Left lung (tissue), 10 donors: ENCODE measurements around the gene SFT2D2. TPM values are rescaled to one million over a fixed set of nuclear protein-coding genes. Genes with fewer than 3 reads are reported as not detected.

Experiments used
- ATAC-seq: fragments of 200-7000 bp; cut with Tn5 transposase; one replicate; pipeline ENCODE4 v1.9.1; 2020; ENCODE audit warnings: moderate library complexity
- DNase-seq, 4 donors: peaks; one replicate each; pipeline ENCODE4 v3.0.0-alpha.2; 2013 to 2020
- H3K27ac ChIP-seq, 2 donors: fragments of 200-600 bp; sonication (generic) in 1 of 2; one replicate each; pipeline versions ENCODE4 v1.5.0 to v1.8.0; 2020 to 2021
- H3K27me3 ChIP-seq, 2 donors: fragments of 200-600 bp; sonication (generic) in 1 of 2; one replicate each; pipeline versions ENCODE4 v1.5.0 to v1.8.0; 2020 to 2021
- H3K36me3 ChIP-seq, 2 donors: fragments of 200-600 bp; sonication (generic) in 1 of 2; one replicate each; pipeline versions ENCODE4 v1.5.0 to v1.8.0; 2020 to 2021
- H3K4me1 ChIP-seq, 2 donors: fragments of 200-600 bp; one replicate each; pipeline ENCODE4 v1.8.0; 2021
- H3K4me3 ChIP-seq, 2 donors: fragments of 200-600 bp; sonication (generic) in 1 of 2; one replicate each; pipeline versions ENCODE4 v1.5.0 to v1.8.0; 2020 to 2021; ENCODE audit warnings: mild to moderate bottlenecking in 1 of 2
- H3K9me3 ChIP-seq, 2 donors: fragments of 200-600 bp; sonication (generic) in 1 of 2; one replicate each; pipeline versions ENCODE4 v1.5.0 to v1.8.0; 2020 to 2021
- intact Hi-C, 2 donors: fragments of 100-400 bp; cut with DNase I; formaldehyde crosslinking; loops; one replicate each; pipeline versions ENCODE4 v1.11.2 to v1.14.2; 2022
- polyA plus RNA-seq, 6 donors: library from polyadenylated mRNA; unstranded; fragments of 120-200 nt; gene quantifications; one replicate each; pipeline ENCODE4 v1.2.1, GENCODE V29; 2013; ENCODE audit not compliant: insufficient read length in 6 of 6
- total RNA-seq, 2 donors: library from RNA; stranded (reverse); fragmentation: NEBNext Ultra II Directional; extraction: Animal tissue kit (Norgen Biotek cat#: 25700); gene quantifications; one replicate each; pipeline ENCODE4 v1.2.1, GENCODE V29; 2021
- TF ChIP-seq, protein P1 (sequence below), 2 donors: fragments of 200-600 bp; sonication (generic) in 1 of 2; IDR thresholded peaks; one replicate each; pipeline versions ENCODE4 v1.5.0 to v1.8.0; 2021; ENCODE audit warnings: antibody characterized with exemption in 2 of 2
- donor health status: DM: no; HTN: yes; CAD: no.
- donor health status: DM: no; HTN: no; CAD: no.

Gene SFT2D2
- total and polyA plus RNA-seq, 8 donors: 21.2 to 85.9 (median 23.8) TPM

GRCh38 chr1:168297019-168297730, 71.4 kb downstream of the SFT2D2 start:
- Histone ChIP-seq H3K4me3 (no peak overlapping the region), H3K27ac (no peak overlapping the region), H3K4me1 (no peaks in the 10 kb centered on the region), H3K36me3 (no peaks in the 10 kb centered on the region), H3K27me3 (no peaks in the 10 kb centered on the region), H3K9me3 (no peaks in the 10 kb centered on the region)
- TF ChIP-seq, protein P1, sequence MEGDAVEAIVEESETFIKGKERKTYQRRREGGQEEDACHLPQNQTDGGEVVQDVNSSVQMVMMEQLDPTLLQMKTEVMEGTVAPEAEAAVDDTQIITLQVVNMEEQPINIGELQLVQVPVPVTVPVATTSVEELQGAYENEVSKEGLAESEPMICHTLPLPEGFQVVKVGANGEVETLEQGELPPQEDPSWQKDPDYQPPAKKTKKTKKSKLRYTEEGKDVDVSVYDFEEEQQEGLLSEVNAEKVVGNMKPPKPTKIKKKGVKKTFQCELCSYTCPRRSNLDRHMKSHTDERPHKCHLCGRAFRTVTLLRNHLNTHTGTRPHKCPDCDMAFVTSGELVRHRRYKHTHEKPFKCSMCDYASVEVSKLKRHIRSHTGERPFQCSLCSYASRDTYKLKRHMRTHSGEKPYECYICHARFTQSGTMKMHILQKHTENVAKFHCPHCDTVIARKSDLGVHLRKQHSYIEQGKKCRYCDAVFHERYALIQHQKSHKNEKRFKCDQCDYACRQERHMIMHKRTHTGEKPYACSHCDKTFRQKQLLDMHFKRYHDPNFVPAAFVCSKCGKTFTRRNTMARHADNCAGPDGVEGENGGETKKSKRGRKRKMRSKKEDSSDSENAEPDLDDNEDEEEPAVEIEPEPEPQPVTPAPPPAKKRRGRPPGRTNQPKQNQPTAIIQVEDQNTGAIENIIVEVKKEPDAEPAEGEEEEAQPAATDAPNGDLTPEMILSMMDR (IDR thresholded peaks at IDR 0.05): no peak
- DNase-seq: no peak
- intact Hi-C loops: no loop called here
- no peak for ATAC-seq

- DNase-seq: no peak
- TF ChIP-seq, protein P1 (IDR thresholded peaks at IDR 0.05): no peak
- no peaks in the 10 kb centered on the region for H3K27me3 ChIP-seq
- no peaks in the 10 kb centered on the region for H3K9me3 ChIP-seq
- no peak overlapping the region for H3K4me3 ChIP-seq
- H3K4me1 ChIP-seq: no peaks in the 10 kb centered on the region
- H3K36me3 ChIP-seq: no peaks in the 10 kb centered on the region
- intact Hi-C loops: no loop called here
- no peak overlapping the region for H3K27ac ChIP-seq
- ATAC-seq: no peak
Measured at GRCh38 chr1:168298446-168298845, 72.6 kb downstream of the SFT2D2 start.

DNA sequence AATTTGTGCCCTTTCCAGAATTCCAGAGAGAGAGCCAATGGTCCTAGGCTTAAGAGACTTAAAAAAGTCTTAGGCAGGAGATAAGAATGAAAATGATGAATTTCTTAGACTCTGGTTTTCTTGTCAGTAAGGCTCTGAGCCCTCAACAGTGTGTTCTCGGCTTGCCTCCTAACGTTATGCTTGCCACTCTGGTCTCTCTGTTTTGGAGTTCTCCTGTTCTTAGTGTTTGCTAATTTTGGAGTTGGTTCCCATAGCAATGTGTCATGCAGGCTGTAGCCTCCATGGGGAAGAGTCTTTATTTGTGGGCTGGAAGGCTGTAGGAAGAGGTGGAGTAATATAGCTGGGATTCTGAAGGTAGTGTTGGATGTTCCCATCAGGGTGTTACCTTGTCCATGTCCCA, 74.8 kb downstream of the SFT2D2 start:
- intact Hi-C loops: no loop called here
- no peak overlapping the region for H3K4me3 ChIP-seq
- DNase-seq (no peak), ATAC-seq (no peak)
- H3K36me3 ChIP-seq: no peaks in the 10 kb centered on the region
- no peaks in the 10 kb centered on the region for H3K27me3 ChIP-seq
- no peak overlapping the region for H3K27ac ChIP-seq
- TF ChIP-seq, protein P1 (IDR thresholded peaks at IDR 0.05): no peak
- H3K4me1 ChIP-seq: no peaks in the 10 kb centered on the region
- no peaks in the 10 kb centered on the region for H3K9me3 ChIP-seq

- Histone ChIP-seq H3K36me3 (no peaks in the 10 kb centered on the region), H3K27ac (no peak overlapping the region), H3K27me3 (no peaks in the 10 kb centered on the region), H3K9me3 (no peaks in the 10 kb centered on the region), H3K4me1 (no peaks in the 10 kb centered on the region), H3K4me3 (no peak overlapping the region)
- DNase-seq: no peak
- ATAC-seq: no peak
- intact Hi-C loops: no loop called here
- TF ChIP-seq, protein P1 (IDR thresholded peaks at IDR 0.05): no peak
Measured at GRCh38 chr1:168301664-168302320, 76.0 kb downstream of the SFT2D2 start.

Other genes starting within 250 kb of the SFT2D2 start
- gene GPR161, start 89.1 kb upstream of the SFT2D2 start, total RNA-seq: 10 to 100 TPM in 1 of 2 donors, 1 to 10 TPM in 1; 9.3 to 22.0 TPM
- 10 to 100 TPM; 26.2 to 37.7 (median 28.0) TPM for gene GPR161, start 89.1 kb upstream of the SFT2D2 start, polyA plus RNA-seq
- 10 to 100 TPM; 26.2 to 26.7 TPM for gene TIPRL, start 47.0 kb upstream of the SFT2D2 start, total RNA-seq
- gene TIPRL, start 47.0 kb upstream of the SFT2D2 start, polyA plus RNA-seq: 10 to 100 TPM; 49.1 to 56.1 (median 53.5) TPM
- 1 to 10 TPM; 1.8 to 2.6 TPM for gene TBX19, start 54.9 kb downstream of the SFT2D2 start, total RNA-seq
- gene TBX19, start 54.9 kb downstream of the SFT2D2 start, polyA plus RNA-seq: 1 to 10 TPM; 4.4 to 8.2 (median 5.7) TPM